Adrenal gland (tissue), 12 donors: Measurements from ENCODE around the gene ACOT7. TPM values are rescaled to one million over a fixed set of nuclear protein-coding genes. Genes with fewer than 3 reads are reported as not detected.

Experiments
- DNase-seq, 7 donors: peaks; one replicate each; pipeline ENCODE4 v3.0.0-alpha.2; 2019 to 2020
- H3K27ac ChIP-seq, 5 donors: fragments of 200-600 bp; sonication (generic) in 4 of 5; 1 replicate in 3 of 5; 2 replicates in 2 of 5; pipeline versions ENCODE4 v1.5.1 to v1.8.0; 2016 to 2020; ENCODE audit warnings: mild to moderate bottlenecking in 1 of 5
- H3K27me3 ChIP-seq: fragments of 200-600 bp; 2 replicates; pipeline ENCODE4 v1.8.0; 2021
- H3K36me3 ChIP-seq, 2 donors: fragments of 200-600 bp; replicated peaks in 1 of 2; 1 replicate in 1 of 2; 2 replicates in 1 of 2; pipeline versions ENCODE4 v1.5.1 to v1.8.0; 2018 to 2022
- H3K4me1 ChIP-seq, 2 donors: fragments of 200-600 bp; replicated peaks in 1 of 2; 1 replicate in 1 of 2; 2 replicates in 1 of 2; pipeline versions ENCODE4 v1.5.1 to v1.8.0; 2018 to 2021
- H3K4me3 ChIP-seq, 4 donors: fragments of 200-600 bp; sonication (generic) in 3 of 4; one replicate each; pipeline ENCODE4 v1.5.1; 2016 to 2018
- H3K9me3 ChIP-seq, 3 donors: fragments of 200-600 bp; sonication (generic) in 1 of 3; replicated peaks in 1 of 3; 1 replicate in 2 of 3; 2 replicates in 1 of 3; pipeline versions ENCODE4 v1.5.1 to v1.8.0; 2016 to 2021
- CTCF ChIP-seq, 6 experiments: fragments of 450-650 bp in 4 of 6; fragments of 200-600 bp in 2 of 6; sonication (generic) in 1 of 6; IDR thresholded peaks; 1 replicate in 5 of 6; 2 replicates in 1 of 6; pipeline versions ENCODE4 v1.5.1 to v1.8.0; 2016 to 2021; ENCODE audit warnings: antibody characterized with exemption in 6 of 6, mild to moderate bottlenecking in 2 of 6, moderate library complexity in 1 of 6
- POLR2A ChIP-seq, 2 donors: fragments of 450-650 bp; IDR thresholded peaks; one replicate each; pipeline ENCODE4 v1.6.1; 2017; ENCODE audit warnings: antibody characterized with exemption in 2 of 2, mild to moderate bottlenecking in 2 of 2, moderate library complexity in 1 of 2
- WGBS, 4 donors: extraction: QIAGEN DNeasy Blood & Tissue Kit in 2 of 4; methylation state at CpG; one replicate each; pipeline versions ENCODE4 v1.1.5 to v1.1.7; 2013 to 2017; 5-methylcytosine and 5-hydroxymethylcytosine counted together
- intact Hi-C, 2 donors: fragments of 100-400 bp; cut with DNase I; formaldehyde crosslinking; loops; one replicate each; pipeline versions ENCODE4 v1.14.1 to v1.15.0; 2022 to 2023
- polyA plus RNA-seq, 3 donors: library from polyadenylated mRNA; stranded (reverse); fragments of 200-250 nt in 2 of 3; fragments of 350-450 nt in 1 of 3; fragmentation: Illumina TruSeq in 1 of 3; extraction: RNeasy Lipid Tissue Mini Kit (QIAGEN cat#74804) in 1 of 3; gene quantifications; one replicate each; pipeline ENCODE4 v1.2.3, GENCODE V29; 2013 to 2014
- total RNA-seq, 9 donors: library from RNA; depleted of rRNA in 4 of 9; stranded (reverse); fragments of >200 nt in 4 of 9; fragments of 120-200 nt in 1 of 9; fragmentation: NEBNext Ultra II Directional in 1 of 9; extraction: Animal tissue kit (Norgen Biotek cat#: 25700) in 1 of 9; gene quantifications; one replicate each; pipeline versions ENCODE4 v1.1.0 to v1.2.4, GENCODE V29; 2013 to 2023
- donor health status: healthy with polysubstance abuse.
- donor health status: Bipolar disorder and iron deficiency.
- donor health status: DM: yes; HTN: yes; CAD: no.
- donor health status: DM: no; HTN: no; CAD: no.
- donor health status: DM: no; HTN: no; CAD: no.
- donor health status: DM: yes; HTN: yes; CAD: no.

The ACOT7 gene
- total and polyA plus RNA-seq, 12 donors = 8.4 to 29.4 (median 14.5) TPM

DNA sequence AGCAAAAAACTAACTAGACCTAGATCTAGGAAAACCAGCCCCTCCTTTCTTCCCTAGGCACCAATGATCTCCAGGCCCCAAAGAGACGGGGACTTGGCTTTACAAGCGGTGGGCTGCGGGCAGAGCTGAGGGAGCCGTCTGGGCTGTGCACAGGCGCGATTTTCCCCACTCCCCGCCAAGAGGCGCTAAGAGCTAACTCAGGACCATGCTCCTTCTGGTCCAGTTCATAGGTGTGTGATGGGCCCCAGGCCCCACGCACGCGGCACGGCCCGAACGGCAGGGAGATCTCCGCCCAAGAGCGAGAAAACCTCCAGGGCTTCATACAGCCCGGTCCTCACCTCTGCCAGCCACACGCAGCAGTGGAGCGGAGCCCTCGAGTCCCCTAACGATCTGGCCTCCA is 125.2 kb downstream of the ACOT7 start:
- Histone ChIP-seq H3K4me3 (no peak overlapping the region), H3K36me3 (no peaks in the 10 kb centered on the region), H3K4me1 (no peaks in the 10 kb centered on the region), H3K27me3 (no peaks in the 10 kb centered on the region), H3K9me3 (no peaks in the 10 kb centered on the region), H3K27ac (no peak overlapping the region)
- 83 to 94% (median 89%) methylated on average over 14 to 21 of the region's 21 CpGs for WGBS, 4 donors
- intact Hi-C loops = no loop called here
- no peak for DNase-seq
- no peak for TF ChIP-seq POLR2A (IDR thresholded peaks at IDR 0.05)
- no peak for TF ChIP-seq CTCF (IDR thresholded peaks at IDR 0.05)

DNA sequence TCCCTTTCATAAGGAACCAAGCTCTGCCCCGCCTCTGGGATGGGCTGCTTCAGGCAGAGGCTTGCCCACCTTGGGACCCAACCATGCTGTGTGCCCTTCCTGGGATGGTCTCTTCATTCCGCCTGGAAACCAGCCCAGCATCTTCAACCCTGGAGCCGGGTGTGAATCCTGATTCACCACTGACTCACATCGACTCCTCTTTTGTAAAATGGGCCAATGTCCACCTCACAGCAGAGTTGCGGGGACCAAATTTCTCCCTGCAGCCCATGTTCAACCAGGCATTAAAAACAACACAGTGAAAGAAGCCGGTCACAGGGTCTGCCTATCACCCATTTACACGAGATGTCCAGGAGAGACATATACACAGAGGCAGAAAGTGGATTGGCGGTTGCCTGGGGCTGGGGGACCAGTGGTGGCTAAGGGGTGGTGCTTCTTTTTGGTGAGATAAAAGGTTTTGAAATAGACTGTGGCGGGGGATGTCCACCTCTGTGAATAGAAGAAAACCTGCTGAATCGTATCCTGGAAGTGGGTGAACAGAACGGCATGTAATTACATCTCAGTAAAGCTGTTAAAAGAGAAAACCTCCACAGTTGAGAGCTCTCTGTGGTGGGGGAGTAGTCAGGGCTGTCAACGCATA is 125.8 kb downstream of the ACOT7 start:
- intact Hi-C loops = no loop called here
- no peaks in the 10 kb centered on the region for H3K4me1 ChIP-seq
- no peak for DNase-seq
- no peak overlapping the region for H3K27ac ChIP-seq
- TF ChIP-seq POLR2A (IDR thresholded peaks at IDR 0.05) (no peak), CTCF (IDR thresholded peaks at IDR 0.05) (no peak)
- H3K9me3 ChIP-seq = no peaks in the 10 kb centered on the region
- no peak overlapping the region for H3K4me3 ChIP-seq
- WGBS, 4 donors = 80 to 90% (median 84%) methylated on average over 12 of the region's 12 CpGs
- no peaks in the 10 kb centered on the region for H3K36me3 ChIP-seq
- no peaks in the 10 kb centered on the region for H3K27me3 ChIP-seq

- no peak for DNase-seq
- no peaks in the 10 kb centered on the region for H3K4me1 ChIP-seq
- no peaks in the 10 kb centered on the region for H3K27me3 ChIP-seq
- no peak overlapping the region for H3K4me3 ChIP-seq
- TF ChIP-seq CTCF (IDR thresholded peaks at IDR 0.05) = no peak
- TF ChIP-seq POLR2A (IDR thresholded peaks at IDR 0.05) = no peak
- no peak overlapping the region for H3K27ac ChIP-seq
- intact Hi-C loops = no loop called here
- 90 to 95% (median 92%) methylated on average over 9 to 11 of the region's 11 CpGs for WGBS, 4 donors
- no peaks in the 10 kb centered on the region for H3K36me3 ChIP-seq
- no peaks in the 10 kb centered on the region for H3K9me3 ChIP-seq
These were observed 126.9 kb downstream of the ACOT7 start for GRCh38 chr1:6266641-6267040.

DNA sequence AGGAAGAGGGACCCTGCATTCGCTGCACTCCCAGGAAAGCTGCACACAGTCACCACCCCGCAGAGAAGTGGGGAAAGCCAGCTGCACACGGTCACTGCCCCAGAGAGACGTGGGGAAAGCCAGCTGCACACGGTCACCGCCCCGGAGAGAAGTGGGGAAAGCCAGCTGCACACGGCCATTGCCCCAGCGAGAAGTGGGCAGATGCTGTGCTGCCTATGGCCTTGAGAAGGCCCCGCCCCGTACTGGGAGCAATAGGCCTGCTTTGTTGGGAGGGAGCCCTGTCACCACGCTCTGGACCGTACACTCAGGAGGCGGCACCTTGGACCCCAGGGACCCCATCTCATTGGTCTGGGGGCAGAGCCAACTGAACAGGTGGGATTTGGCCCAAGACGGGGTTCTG is 128.4 kb downstream of the ACOT7 start:
- peaks cover 4 to 6% of the 10 kb centered on the region in 2 donors for H3K4me1 ChIP-seq
- no peak for TF ChIP-seq POLR2A (IDR thresholded peaks at IDR 0.05)
- TF ChIP-seq CTCF (IDR thresholded peaks at IDR 0.05) = no peak
- no peaks in the 10 kb centered on the region for H3K36me3 ChIP-seq
- H3K4me3 ChIP-seq = no peak overlapping the region
- H3K9me3 ChIP-seq = no peaks in the 10 kb centered on the region
- no peaks in the 10 kb centered on the region for H3K27me3 ChIP-seq
- 45 to 60% (median 56%) methylated on average over 9 to 15 of the region's 15 CpGs for WGBS, 4 donors
- H3K27ac ChIP-seq = no peak overlapping the region
- intact Hi-C loops = no loop called here
- peak in 4 of 7 donors; percentile 47 to 70 (median 64) for DNase-seq
